ENCODE measurements around the gene EVL. TPM values are rescaled to one million over a fixed set of nuclear protein-coding genes. Genes with fewer than 3 reads are reported as not detected.

Gene EVL
- total and polyA plus RNA-seq, 12 donors: 26.0 to 79.4 (median 47.6) TPM

DNA sequence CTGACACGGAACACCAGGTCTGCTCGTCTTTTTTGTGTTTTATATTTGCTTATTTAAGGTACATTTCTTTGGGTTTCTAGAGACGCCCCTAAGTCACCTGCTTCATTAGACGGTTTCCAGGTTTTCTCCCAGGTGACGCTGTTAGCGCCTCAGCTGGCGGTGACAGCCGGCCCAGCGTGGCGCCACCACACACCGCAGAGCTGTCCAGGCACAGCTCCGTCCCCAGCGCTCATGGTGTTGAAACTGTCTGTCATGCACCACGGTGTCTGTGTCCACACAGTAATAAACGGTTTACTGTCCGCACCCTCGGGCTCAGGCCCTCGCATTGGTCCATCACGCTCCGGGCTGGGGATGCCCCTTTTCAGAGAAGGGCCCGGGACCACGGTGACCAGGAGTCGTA lies 78.7 kb downstream of the EVL start:
- H3K36me3 ChIP-seq: peaks cover 0 to 38% (median 0%) of the 10 kb centered on the region in 9 donors
- H3K27ac ChIP-seq: peak overlapping the region in 1 of 10 donors; percentile 72
- 93 to 96% methylated on average over 23 of the region's 23 CpGs for WGBS, 2 donors
- ATAC-seq (no peak), DNase-seq (no peak)
- peaks cover 16 to 45% (median 39%) of the 10 kb centered on the region in 9 donors for H3K4me1 ChIP-seq
- H3K9me3 ChIP-seq: no peaks in the 10 kb centered on the region
- peaks cover 0 to 3% (median 0%) of the 10 kb centered on the region in 7 donors for H3K27me3 ChIP-seq
- TF ChIP-seq, protein P1, sequence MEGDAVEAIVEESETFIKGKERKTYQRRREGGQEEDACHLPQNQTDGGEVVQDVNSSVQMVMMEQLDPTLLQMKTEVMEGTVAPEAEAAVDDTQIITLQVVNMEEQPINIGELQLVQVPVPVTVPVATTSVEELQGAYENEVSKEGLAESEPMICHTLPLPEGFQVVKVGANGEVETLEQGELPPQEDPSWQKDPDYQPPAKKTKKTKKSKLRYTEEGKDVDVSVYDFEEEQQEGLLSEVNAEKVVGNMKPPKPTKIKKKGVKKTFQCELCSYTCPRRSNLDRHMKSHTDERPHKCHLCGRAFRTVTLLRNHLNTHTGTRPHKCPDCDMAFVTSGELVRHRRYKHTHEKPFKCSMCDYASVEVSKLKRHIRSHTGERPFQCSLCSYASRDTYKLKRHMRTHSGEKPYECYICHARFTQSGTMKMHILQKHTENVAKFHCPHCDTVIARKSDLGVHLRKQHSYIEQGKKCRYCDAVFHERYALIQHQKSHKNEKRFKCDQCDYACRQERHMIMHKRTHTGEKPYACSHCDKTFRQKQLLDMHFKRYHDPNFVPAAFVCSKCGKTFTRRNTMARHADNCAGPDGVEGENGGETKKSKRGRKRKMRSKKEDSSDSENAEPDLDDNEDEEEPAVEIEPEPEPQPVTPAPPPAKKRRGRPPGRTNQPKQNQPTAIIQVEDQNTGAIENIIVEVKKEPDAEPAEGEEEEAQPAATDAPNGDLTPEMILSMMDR (IDR thresholded peaks at IDR 0.05): no peak
- intact Hi-C loops (cut with DNase I): no loop called here
- no peak overlapping the region for H3K4me3 ChIP-seq

DNA sequence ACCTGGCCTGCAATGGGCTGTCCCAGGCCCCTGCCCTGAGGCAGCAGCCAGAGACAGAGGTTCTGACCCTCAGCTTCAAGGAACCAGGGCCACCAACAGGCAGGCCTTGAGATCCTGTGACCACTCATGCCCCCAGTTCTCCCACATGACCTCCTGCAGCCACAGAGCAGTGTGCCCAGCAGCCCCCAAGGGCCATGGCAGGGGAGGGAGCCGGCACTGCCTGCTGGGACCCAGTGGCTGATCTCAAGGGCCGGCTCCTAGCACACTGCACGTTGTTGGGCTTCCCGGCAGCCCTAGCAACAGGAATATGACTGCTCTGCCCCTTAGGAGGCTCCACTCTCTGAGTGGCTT lies 79.4 kb downstream of the EVL start:
- ATAC-seq (no peak), DNase-seq (no peak)
- Histone ChIP-seq H3K4me1 (peaks cover 16 to 45% (median 39%) of the 10 kb centered on the region in 9 donors), H3K9me3 (no peaks in the 10 kb centered on the region), H3K27me3 (peaks cover 0 to 3% (median 0%) of the 10 kb centered on the region in 7 donors), H3K27ac (peak overlapping the region in 4 of 10 donors; percentile 25 to 58 (median 40)), H3K4me3 (no peak overlapping the region), H3K36me3 (peaks cover 0 to 32% (median 0%) of the 10 kb centered on the region in 9 donors)
- 52 to 57% methylated on average over 4 of the region's 4 CpGs for WGBS, 2 donors
- intact Hi-C loops (cut with DNase I): no loop called here
- TF ChIP-seq, protein P1 (IDR thresholded peaks at IDR 0.05): no peak

DNA sequence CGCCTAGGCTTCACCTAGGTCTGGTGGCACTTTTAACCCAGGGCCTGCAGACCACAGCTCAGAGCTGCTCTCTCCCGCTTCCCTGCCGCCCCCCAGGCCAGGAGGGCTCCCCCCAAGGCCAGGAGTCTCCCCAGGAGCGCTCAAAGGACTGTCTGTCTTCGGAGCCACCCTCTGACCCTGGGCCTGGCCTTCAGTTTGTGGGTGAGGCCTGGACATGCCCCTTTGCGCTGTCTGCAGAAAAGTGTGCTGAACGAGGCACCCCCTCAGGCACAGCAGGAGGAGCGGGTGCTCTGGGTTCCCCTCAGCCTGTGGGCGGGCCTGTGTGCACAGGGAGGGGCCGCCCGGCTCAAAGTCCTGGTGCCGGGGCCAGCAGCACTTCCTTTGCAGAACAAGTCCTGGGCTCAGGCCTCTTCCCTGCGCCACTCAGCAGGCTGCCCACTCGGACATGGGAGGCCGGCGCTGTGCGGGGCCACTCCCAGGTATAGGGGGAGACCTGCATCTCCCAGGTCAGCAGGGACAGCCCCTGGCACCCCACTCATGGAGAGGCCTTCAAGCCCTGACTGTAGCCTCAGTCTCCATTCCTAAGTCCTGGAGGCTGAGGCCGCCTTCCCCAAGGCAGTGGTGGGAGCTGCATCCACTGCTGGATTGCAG lies 79.9 kb downstream of the EVL start:
- TF ChIP-seq, protein P1 (IDR thresholded peaks at IDR 0.05): no peak
- peaks cover 0 to 3% (median 0%) of the 10 kb centered on the region in 7 donors for H3K27me3 ChIP-seq
- intact Hi-C loops (cut with DNase I): no loop called here
- peak overlapping the region in 5 of 10 donors; percentile 25 to 58 (median 36) for H3K27ac ChIP-seq
- no peaks in the 10 kb centered on the region for H3K9me3 ChIP-seq
- peak in 7 of 8 donors; percentile 11 to 52 (median 43) for ATAC-seq
- peaks cover 0 to 32% (median 0%) of the 10 kb centered on the region in 9 donors for H3K36me3 ChIP-seq
- 75 to 80% methylated on average over 18 of the region's 18 CpGs for WGBS, 2 donors
- DNase-seq: no peak
- H3K4me1 ChIP-seq: peaks cover 16 to 45% (median 39%) of the 10 kb centered on the region in 9 donors
- no peak overlapping the region for H3K4me3 ChIP-seq

DNA sequence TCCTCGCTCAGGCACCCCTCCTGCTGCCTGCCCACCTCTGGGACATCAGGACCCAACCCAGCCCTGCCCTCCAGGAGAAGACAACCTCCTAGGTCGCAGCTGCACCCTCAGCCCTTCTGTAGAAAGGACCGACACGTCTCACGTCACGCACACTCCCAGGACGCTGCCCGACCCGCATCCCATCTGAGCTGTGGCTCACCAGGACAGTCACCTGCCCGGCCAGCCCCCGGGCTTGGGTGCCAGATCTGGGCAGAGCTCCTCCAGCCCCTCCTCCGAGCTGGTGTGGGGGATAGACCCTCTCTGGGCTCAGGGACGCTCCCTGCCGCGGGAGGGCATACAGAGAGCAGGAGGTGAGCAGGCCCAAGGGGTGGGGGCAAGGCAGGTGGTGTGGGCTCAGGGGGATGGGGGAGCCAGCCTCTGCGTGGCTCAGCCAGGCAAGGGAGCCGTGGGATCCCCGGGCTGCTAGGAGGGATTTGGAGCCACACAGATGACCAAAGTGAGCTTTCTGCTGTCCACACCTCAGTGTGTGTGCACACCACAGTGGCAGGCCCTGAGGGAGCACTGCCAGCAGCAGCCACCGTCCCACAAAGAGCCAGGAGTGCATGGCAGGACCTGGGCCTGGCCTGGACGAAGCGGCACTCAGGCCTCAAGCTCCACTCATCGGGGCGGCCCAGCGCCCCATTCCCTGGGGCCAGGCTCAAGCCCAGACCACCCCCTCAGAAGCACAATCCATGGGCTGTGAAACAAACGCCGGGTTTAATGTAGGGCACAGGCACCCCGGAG lies 80.7 kb downstream of the EVL start:
- H3K4me3 ChIP-seq: no peak overlapping the region
- ATAC-seq (no peak), DNase-seq (no peak)
- H3K27me3 ChIP-seq: peaks cover 0 to 3% (median 0%) of the 10 kb centered on the region in 7 donors
- peaks cover 0 to 28% (median 0%) of the 10 kb centered on the region in 9 donors for H3K36me3 ChIP-seq
- WGBS, 2 donors: 87 to 88% methylated on average over 27 of the region's 27 CpGs
- TF ChIP-seq, protein P1 (IDR thresholded peaks at IDR 0.05): no peak
- H3K27ac ChIP-seq: peak overlapping the region in 4 of 10 donors; percentile 25 to 58 (median 36)
- H3K9me3 ChIP-seq: no peaks in the 10 kb centered on the region
- H3K4me1 ChIP-seq: peaks cover 16 to 40% (median 37%) of the 10 kb centered on the region in 9 donors
- intact Hi-C loops (cut with DNase I): no loop called here

Measured in heart right ventricle (tissue), 16 donors.